Tibial nerve (tissue), 3 donors: ENCODE data around the gene ZNF322.

Experiments
- POLR2A ChIP-seq, 2 donors: fragments of 450-650 bp; IDR thresholded peaks; one replicate each; pipeline ENCODE4 v1.6.1; 2017; ENCODE audit warnings: antibody characterized with exemption in 2 of 2, mild to moderate bottlenecking in 2 of 2, moderate library complexity in 2 of 2
- TF ChIP-seq, protein P1 (sequence below), 5 experiments: fragments of 200-600 bp in 3 of 5; fragments of 450-650 bp in 2 of 5; sonication (generic) in 3 of 5; IDR thresholded peaks; one replicate each; pipeline ENCODE4 v1.5.1; 2016 to 2019; ENCODE audit warnings: antibody characterized with exemption in 5 of 5, mild to moderate bottlenecking in 3 of 5, moderate library complexity in 2 of 5

DNA sequence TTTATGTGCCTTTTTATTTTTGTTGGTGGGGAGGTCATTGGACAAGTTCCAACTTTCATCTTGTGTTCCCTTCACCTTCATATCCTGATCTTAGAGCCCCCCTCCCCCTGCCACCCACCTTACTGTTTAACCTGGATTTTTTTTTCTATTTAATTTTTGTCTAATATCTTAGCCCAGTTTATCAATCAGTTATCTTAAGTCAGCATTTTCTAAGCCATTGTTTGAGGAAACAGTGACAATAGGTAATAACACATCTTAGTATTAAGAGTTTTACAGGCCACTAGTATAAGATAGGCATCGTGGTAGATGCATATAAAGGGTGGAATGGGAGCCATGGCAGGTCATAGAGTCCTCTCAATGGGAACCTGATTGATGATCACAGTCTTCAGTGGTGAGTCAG, 60.4 kb downstream of the ZNF322 start:
- TF ChIP-seq, protein P1, sequence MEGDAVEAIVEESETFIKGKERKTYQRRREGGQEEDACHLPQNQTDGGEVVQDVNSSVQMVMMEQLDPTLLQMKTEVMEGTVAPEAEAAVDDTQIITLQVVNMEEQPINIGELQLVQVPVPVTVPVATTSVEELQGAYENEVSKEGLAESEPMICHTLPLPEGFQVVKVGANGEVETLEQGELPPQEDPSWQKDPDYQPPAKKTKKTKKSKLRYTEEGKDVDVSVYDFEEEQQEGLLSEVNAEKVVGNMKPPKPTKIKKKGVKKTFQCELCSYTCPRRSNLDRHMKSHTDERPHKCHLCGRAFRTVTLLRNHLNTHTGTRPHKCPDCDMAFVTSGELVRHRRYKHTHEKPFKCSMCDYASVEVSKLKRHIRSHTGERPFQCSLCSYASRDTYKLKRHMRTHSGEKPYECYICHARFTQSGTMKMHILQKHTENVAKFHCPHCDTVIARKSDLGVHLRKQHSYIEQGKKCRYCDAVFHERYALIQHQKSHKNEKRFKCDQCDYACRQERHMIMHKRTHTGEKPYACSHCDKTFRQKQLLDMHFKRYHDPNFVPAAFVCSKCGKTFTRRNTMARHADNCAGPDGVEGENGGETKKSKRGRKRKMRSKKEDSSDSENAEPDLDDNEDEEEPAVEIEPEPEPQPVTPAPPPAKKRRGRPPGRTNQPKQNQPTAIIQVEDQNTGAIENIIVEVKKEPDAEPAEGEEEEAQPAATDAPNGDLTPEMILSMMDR (IDR thresholded peaks at IDR 0.05) = no peak
- TF ChIP-seq POLR2A (IDR thresholded peaks at IDR 0.05) = no peak
